ENCODE data around the gene CELF5.
"Not testable (repeated sequence)": the region's sequence is repeated elsewhere in the genome, so short reads cannot be mapped to it uniquely, and the experiment has no call there.

Gene CELF5

GRCh38 chr19:3274245-3274941 lies 49.9 kb downstream of the CELF5 start:
- no peak for DNase-seq (ENCODE audit: low spot score)

DNA sequence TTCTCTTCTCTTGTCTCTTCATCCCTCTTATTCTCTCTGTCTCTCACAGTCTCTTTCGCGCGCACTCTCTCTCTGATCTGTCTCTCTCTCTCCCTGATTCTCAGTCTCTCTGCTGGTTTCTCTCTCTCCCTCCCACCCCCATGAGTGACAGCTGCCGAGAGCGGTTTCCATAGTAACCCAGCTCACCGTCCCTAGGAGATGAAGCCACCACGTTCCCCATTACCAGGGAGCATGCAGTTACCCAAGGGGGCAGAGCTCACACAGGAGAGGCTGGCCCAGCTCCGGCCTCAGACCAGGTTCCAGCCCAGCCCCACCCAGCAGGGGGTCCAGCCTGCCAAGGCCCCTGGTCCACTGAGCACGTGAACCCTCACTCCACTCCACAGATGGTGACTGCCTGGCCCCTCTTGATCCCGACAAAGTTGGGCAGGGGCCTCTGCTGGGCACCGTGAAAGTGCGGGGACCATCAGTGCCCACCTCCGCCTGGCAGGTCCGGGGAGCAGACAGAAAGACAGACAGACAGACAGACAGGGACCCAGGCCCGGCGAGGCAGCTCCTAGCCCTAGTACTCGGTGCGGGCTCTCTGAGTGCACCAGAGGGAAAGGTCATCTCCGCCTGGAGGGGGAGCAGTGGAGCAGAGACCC lies 50.6 kb downstream of the CELF5 start:
- peak; percentile 79 for DNase-seq (ENCODE audit: low spot score)

DNA sequence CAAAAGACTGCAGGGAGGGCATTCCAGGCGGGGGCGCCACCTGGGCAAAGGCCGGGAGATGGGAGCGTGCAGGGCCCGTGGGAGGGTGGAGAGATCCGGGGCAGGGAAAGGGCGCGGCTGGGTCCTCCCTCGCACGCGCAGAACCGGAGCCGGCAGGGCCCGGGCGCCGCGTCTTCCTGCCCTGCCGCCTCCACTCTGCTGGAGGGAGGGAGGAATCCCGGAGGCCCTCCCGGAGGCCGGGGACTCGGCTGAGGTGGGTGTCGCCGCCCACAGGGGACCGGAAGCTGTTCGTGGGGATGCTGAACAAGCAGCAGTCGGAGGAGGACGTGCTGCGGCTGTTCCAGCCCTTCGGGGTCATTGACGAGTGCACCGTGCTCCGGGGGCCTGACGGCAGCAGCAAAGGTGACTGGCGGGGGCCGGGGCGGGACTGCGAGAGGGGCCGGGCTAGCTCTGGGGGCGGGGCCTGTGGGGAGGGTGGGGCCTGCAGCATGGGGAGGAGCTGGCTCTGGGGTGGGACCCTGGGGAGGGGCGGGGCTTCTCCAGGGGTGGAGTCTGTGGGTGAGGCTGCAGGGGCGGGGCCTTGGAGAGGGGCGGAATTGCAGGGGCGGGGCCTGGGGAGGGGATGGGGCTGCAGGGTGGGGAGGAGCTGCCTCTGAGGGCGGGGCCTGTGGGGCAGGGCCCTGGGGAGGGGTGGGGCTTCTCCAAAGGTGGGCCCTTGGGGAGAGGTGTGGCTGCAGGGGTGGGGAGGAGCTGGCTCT lies 51.3 kb downstream of the CELF5 start:
- peak; percentile 98 for DNase-seq (ENCODE audit: low spot score)

DNA sequence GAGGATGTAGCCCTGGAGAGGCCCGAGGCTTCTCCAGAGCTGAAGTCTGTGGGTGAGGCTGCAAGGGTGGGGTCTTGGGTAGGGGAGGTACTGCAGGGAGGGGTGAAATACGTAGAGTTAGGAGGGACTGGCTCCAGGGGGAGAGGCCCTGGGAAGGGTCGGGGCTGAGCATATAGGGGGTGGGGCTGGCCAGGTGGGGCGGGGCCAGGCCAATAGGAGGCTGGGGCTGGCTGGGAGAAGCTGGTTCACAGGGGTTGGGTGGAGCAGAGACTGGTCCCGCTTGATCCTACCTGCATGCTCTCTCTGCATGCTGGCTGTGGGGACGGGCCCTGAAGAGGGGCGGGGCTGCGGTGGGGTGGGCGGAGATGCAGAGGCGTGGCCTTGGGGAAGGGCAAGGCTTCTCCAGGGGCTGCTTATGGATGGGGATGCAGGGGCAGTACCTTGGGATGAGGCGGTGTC lies 51.9 kb downstream of the CELF5 start:
- DNase-seq (ENCODE audit: low spot score) = peak; percentile 91

- no peak for DNase-seq (ENCODE audit: low spot score)
These were observed 53.2 kb downstream of the CELF5 start for GRCh38 chr19:3277649-3278048.

- no peak for DNase-seq (ENCODE audit: low spot score)
These were observed 53.8 kb downstream of the CELF5 start for GRCh38 chr19:3278294-3278693.

GRCh38 chr19:3278749-3279148 lies 54.3 kb downstream of the CELF5 start:
- no peak for DNase-seq (ENCODE audit: low spot score)

GRCh38 chr19:3279306-3279705 lies 54.8 kb downstream of the CELF5 start:
- DNase-seq (ENCODE audit: low spot score) = no peak

- no peak for DNase-seq (ENCODE audit: low spot score)
These were observed 56.6 kb downstream of the CELF5 start for GRCh38 chr19:3281026-3281425.

DNA sequence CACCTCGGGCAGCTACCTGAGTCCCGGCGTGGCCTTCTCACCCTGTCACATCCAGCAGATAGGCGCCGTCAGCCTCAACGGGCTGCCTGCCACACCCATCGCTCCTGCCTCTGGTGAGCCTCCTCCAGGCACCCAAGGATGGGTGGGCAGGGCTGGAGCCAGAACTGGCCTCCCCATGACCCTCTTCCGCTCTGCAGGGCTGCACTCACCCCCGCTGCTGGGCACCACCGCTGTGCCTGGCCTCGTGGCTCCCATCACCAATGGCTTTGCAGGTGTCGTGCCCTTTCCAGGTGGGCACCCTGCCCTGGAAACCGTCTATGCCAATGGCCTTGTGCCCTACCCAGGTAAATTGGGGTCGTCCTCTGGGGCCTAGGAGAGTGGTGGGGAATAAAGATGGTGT lies 57.7 kb downstream of the CELF5 start:
- DNase-seq (ENCODE audit: low spot score) = no peak

GRCh38 chr19:3282564-3282963 lies 58.1 kb downstream of the CELF5 start:
- no peak for DNase-seq (ENCODE audit: low spot score)

GRCh38 chr19:3283246-3283751 lies 58.8 kb downstream of the CELF5 start:
- DNase-seq (ENCODE audit: low spot score) = no peak

- DNase-seq (ENCODE audit: low spot score) = no peak
These were observed 59.6 kb downstream of the CELF5 start for GRCh38 chr19:3283886-3284657.

- peak; percentile 99 for DNase-seq (ENCODE audit: low spot score)
These were observed 60.5 kb downstream of the CELF5 start for GRCh38 chr19:3284759-3285646.

GRCh38 chr19:3285647-3286176 lies 61.3 kb downstream of the CELF5 start:
- peak; percentile 98 for DNase-seq (ENCODE audit: low spot score)

DNA sequence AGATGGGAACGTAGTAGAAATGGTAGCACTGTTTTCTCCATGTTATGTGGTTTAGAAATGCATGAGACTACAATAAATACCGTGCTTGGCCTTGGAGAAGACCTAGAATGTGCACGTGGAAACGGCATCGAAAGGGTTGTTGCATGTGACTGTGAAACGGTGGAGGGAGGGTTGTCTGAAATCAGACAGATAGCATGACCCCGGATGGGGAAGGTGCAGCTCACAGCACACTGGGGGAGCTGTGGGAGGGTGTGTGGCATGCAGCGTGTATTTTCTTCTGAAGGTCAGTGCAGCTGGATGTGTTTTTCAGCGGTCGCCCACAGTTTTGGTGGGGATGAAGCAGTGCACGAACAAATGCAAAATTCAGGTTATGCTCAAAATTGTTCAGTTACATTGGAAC lies 63.4 kb downstream of the CELF5 start:
- DNase-seq (ENCODE audit: low spot score) = no peak

- DNase-seq (ENCODE audit: low spot score) = not testable (repeated sequence)
These were observed 64.0 kb downstream of the CELF5 start for GRCh38 chr19:3288437-3288836.

DNA sequence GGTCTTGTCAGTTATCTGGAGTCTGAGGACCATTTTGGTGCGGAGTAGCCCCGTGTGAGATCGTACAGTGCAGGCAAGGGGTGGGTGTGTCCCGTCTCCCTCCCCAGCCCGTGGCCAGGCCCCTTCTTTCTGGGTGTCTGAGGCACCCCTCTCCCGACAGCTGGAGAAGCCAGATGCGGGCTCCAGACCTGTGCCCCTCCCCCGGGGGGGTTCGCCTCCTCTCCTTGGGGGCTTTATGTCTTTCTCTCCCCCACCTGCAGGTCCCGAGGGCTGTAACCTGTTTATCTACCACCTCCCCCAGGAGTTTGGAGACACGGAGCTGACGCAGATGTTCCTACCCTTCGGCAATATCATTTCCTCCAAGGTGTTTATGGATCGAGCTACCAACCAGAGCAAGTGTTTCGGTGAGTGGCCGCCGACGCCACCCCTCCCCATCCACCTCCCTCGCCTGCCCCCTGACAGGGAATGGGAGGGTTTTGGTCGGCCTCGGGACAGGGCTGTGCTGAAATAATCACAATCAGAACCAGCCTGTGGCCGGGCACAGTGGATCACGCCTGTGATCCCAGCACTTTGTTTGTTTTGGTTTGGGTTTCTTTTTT lies 65.6 kb downstream of the CELF5 start:
- DNase-seq (ENCODE audit: low spot score) = no peak

GRCh38 chr19:3290858-3291257 lies 66.4 kb downstream of the CELF5 start:
- not testable (repeated sequence) for DNase-seq (ENCODE audit: low spot score)

DNA sequence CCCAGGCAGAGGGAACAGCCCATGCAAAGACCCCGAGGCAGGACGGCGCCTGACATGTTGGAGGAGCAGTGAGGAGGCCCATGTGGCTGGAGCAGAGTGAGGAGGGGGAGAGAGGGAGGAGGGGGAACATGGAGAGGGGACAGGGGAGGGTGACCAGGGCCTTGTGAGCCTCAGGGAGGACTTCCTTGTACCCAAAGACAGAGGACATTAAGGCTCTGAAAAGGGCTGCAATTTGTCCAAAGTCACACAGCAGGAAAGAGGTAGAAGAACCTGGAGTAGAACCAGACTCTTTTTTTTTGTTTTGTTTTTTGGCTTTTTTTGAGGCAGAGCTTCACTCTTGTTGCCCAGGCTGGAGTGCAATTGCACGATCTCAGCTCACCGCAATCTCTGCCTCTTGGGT lies 67.2 kb downstream of the CELF5 start:
- DNase-seq (ENCODE audit: low spot score) = no peak

Measured in ecto neural progenitor cell (in vitro differentiated cells).